ENCODE data around the gene ATXN1.

- TF ChIP-seq POLR2A (IDR thresholded peaks at IDR 0.05) = no peak
- TF ChIP-seq, protein P1, sequence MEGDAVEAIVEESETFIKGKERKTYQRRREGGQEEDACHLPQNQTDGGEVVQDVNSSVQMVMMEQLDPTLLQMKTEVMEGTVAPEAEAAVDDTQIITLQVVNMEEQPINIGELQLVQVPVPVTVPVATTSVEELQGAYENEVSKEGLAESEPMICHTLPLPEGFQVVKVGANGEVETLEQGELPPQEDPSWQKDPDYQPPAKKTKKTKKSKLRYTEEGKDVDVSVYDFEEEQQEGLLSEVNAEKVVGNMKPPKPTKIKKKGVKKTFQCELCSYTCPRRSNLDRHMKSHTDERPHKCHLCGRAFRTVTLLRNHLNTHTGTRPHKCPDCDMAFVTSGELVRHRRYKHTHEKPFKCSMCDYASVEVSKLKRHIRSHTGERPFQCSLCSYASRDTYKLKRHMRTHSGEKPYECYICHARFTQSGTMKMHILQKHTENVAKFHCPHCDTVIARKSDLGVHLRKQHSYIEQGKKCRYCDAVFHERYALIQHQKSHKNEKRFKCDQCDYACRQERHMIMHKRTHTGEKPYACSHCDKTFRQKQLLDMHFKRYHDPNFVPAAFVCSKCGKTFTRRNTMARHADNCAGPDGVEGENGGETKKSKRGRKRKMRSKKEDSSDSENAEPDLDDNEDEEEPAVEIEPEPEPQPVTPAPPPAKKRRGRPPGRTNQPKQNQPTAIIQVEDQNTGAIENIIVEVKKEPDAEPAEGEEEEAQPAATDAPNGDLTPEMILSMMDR (IDR thresholded peaks at IDR 0.05) = no peak
These were observed 77.5 kb downstream of the ATXN1 start for GRCh38 chr6:16683641-16684194.

Data from testis (tissue), 2 donors.